ENCODE results near the gene IKBKE.

Gene IKBKE

GRCh38 chr1:206511362-206512057 lies 41.2 kb downstream of the IKBKE start:
- DNase-seq (ENCODE audit: low spot score) = no peak

- DNase-seq (ENCODE audit: low spot score) = no peak
These were observed 42.0 kb downstream of the IKBKE start for GRCh38 chr1:206512058-206512850.

GRCh38 chr1:206512851-206513180 lies 42.5 kb downstream of the IKBKE start:
- no peak for DNase-seq (ENCODE audit: low spot score)

- no peak for DNase-seq (ENCODE audit: low spot score)
These were observed 43.2 kb downstream of the IKBKE start for GRCh38 chr1:206513312-206514111.

- DNase-seq (ENCODE audit: low spot score) = no peak
These were observed 44.6 kb downstream of the IKBKE start for GRCh38 chr1:206514813-206515387.

GRCh38 chr1:206516728-206516990 lies 46.4 kb downstream of the IKBKE start:
- DNase-seq (ENCODE audit: low spot score) = no peak

GRCh38 chr1:206517784-206518183 lies 47.5 kb downstream of the IKBKE start:
- DNase-seq (ENCODE audit: low spot score) = no peak

GRCh38 chr1:206518206-206518605 lies 47.9 kb downstream of the IKBKE start:
- DNase-seq (ENCODE audit: low spot score) = no peak

GRCh38 chr1:206518743-206519142 lies 48.5 kb downstream of the IKBKE start:
- no peak for DNase-seq (ENCODE audit: low spot score)

- no peak for DNase-seq (ENCODE audit: low spot score)
These were observed 50.9 kb downstream of the IKBKE start for GRCh38 chr1:206521127-206521526.

GRCh38 chr1:206521694-206522402 lies 51.6 kb downstream of the IKBKE start:
- no peak for DNase-seq (ENCODE audit: low spot score)

GRCh38 chr1:206524739-206525364 lies 54.6 kb downstream of the IKBKE start:
- DNase-seq (ENCODE audit: low spot score) = no peak

GRCh38 chr1:206526064-206526911 lies 56.0 kb downstream of the IKBKE start:
- no peak for DNase-seq (ENCODE audit: low spot score)

- DNase-seq (ENCODE audit: low spot score) = no peak
These were observed 59.1 kb downstream of the IKBKE start for GRCh38 chr1:206529425-206529824.

GRCh38 chr1:206532368-206532767 lies 62.1 kb downstream of the IKBKE start:
- no peak for DNase-seq (ENCODE audit: low spot score)

- no peak for DNase-seq (ENCODE audit: low spot score)
These were observed 64.3 kb downstream of the IKBKE start for GRCh38 chr1:206534552-206534951.

GRCh38 chr1:206535853-206536188 lies 65.5 kb downstream of the IKBKE start:
- DNase-seq (ENCODE audit: low spot score) = no peak

GRCh38 chr1:206537141-206537540 lies 66.9 kb downstream of the IKBKE start:
- no peak for DNase-seq (ENCODE audit: low spot score)

- DNase-seq (ENCODE audit: low spot score) = no peak
These were observed 68.0 kb downstream of the IKBKE start for GRCh38 chr1:206538086-206538770.

All from SK-N-DZ (cell line).